Motor neuron (in vitro differentiated cells): ENCODE results near the gene MLEC. TPM values are rescaled to one million over a fixed set of nuclear protein-coding genes. Genes with fewer than 3 reads are reported as not detected.

Source experiments
- ATAC-seq, 8 experiments: fragments of 200-7000 bp; cut with Tn5 transposase; replicated peaks in 6 of 8; 2 replicates each; pipeline ENCODE4 v1.8.0; 2021; ENCODE audit warnings: mild to moderate bottlenecking in 8 of 8, moderate library complexity in 8 of 8
- H3K27ac ChIP-seq, 2 donors: fragments of 250-450 bp; sonication (Bioruptor Pico); 2 replicates each; pipeline ENCODE4 v1.9.0; 2021; ENCODE audit warnings: antibody characterized with exemption in 2 of 2, mild to moderate bottlenecking in 2 of 2, moderate library complexity in 1 of 2
- H3K4me1 ChIP-seq, 2 donors: fragments of 250-450 bp; sonication (Bioruptor Pico); replicated peaks in 1 of 2; 2 replicates each; pipeline ENCODE4 v1.6.1; 2021; ENCODE audit warnings: antibody characterized with exemption in 2 of 2, mild to moderate bottlenecking in 2 of 2, moderate library complexity in 1 of 2
- H3K4me3 ChIP-seq, 5 donors: fragments of 250-450 bp; sonication (Bioruptor Pico); 2 replicates each; pipeline ENCODE4 v1.9.0; 2021; ENCODE audit warnings: antibody characterized with exemption in 5 of 5, mild to moderate bottlenecking in 5 of 5, moderate library complexity in 4 of 5
- WGBS, 10 experiments: fragments of 450-650 bp; shearing (Covaris generic); methylation state at CpG; one replicate each; pipeline ENCODE4 v1.0.0; 2022; 5-methylcytosine and 5-hydroxymethylcytosine counted together
- in situ Hi-C, 9 experiments: fragments of 400-800 bp; cut with MboI; loops; one replicate each; pipeline ENCODE4 v1.15.0; 2021; ENCODE audit warnings: low sequenced_read_pairs in 9 of 9, low pct_unique_long_range_greater_than_20kb in 2 of 9; ENCODE audit not compliant: unreplicated experiment in 9 of 9
- total RNA-seq, 8 experiments: library from RNA; unstranded; fragments of 300-600 nt; gene quantifications; 2 replicates each; pipeline versions ENCODE4 v1.2.3 to v1.2.4, GENCODE V29; 2022

The MLEC gene
- total RNA-seq, 8 experiments from 2014 or later: 61.9 to 123 (median 84.1) TPM

- 83 to 100% (median 97%) methylated on average over 1 to 7 of the region's 10 CpGs; no CpG with 5 or more reads in 4 of the 10 experiments for WGBS, 10 experiments
- Histone ChIP-seq H3K27ac (no peak overlapping the region), H3K4me3 (no peak overlapping the region), H3K4me1 (no peaks in the 10 kb centered on the region)
- in situ Hi-C loops: loop anchor here in 1 of 9 experiments (25.0 kb wide), 1 partner anchor 228 kb away; no protein-coding TSS in a partner anchor
- ATAC-seq: no peak
Measured at GRCh38 chr12:120734210-120734609, 47.3 kb downstream of the MLEC start.

- 82 to 100% (median 90%) methylated on average over 1 to 2 of the region's 3 CpGs; no CpG with 5 or more reads in 1 of the 10 experiments for WGBS, 10 experiments
- in situ Hi-C loops: loop anchor here in 1 of 9 experiments (25.0 kb wide), 1 partner anchor 227 kb away; no protein-coding TSS in a partner anchor
- ATAC-seq: no peak
Measured at GRCh38 chr12:120735181-120735580, 48.2 kb downstream of the MLEC start.

GRCh38 chr12:120736404-120737331 lies 49.7 kb downstream of the MLEC start:
- no peak for ATAC-seq
- Histone ChIP-seq H3K4me3 (no peak overlapping the region), H3K4me1 (no peaks in the 10 kb centered on the region), H3K27ac (no peak overlapping the region)
- 60 to 100% (median 89%) methylated on average over 1 to 6 of the region's 38 CpGs; no CpG with 5 or more reads in 4 of the 10 experiments for WGBS, 10 experiments
- in situ Hi-C loops: loop anchor here in 1 of 9 experiments (25.0 kb wide), 1 partner anchor 226 kb away; no protein-coding TSS in a partner anchor

More at GRCh38 chr12:120735181-120735580, 48.2 kb downstream of the MLEC start:
- no peak overlapping the region for H3K27ac ChIP-seq
- no peaks in the 10 kb centered on the region for H3K4me1 ChIP-seq
- no peak overlapping the region for H3K4me3 ChIP-seq

GRCh38 chr12:120737557-120738251 lies 50.8 kb downstream of the MLEC start:
- H3K4me3 ChIP-seq: no peak overlapping the region
- in situ Hi-C loops: loop anchor here in 1 of 9 experiments (25.0 kb wide), 1 partner anchor 225 kb away; no protein-coding TSS in a partner anchor
- ATAC-seq: peak in 3 of 8 experiments; percentile 39 to 75 (median 42)
- H3K27ac ChIP-seq: no peak overlapping the region
- WGBS, 10 experiments: 40 to 86% (median 60%) methylated on average over 1 to 7 of the region's 25 CpGs; no CpG with 5 or more reads in 6 of the 10 experiments
- H3K4me1 ChIP-seq: no peaks in the 10 kb centered on the region

GRCh38 chr12:120738252-120739030 lies 51.5 kb downstream of the MLEC start:
- H3K4me3 ChIP-seq: no peak overlapping the region
- ATAC-seq: peak in 1 of 8 experiments; percentile 16
- in situ Hi-C loops: loop anchor here in 1 of 9 experiments (25.0 kb wide), 1 partner anchor 224 kb away; no protein-coding TSS in a partner anchor
- no peaks in the 10 kb centered on the region for H3K4me1 ChIP-seq
- no peak overlapping the region for H3K27ac ChIP-seq
- WGBS, 10 experiments: 50 to 95% (median 76%) methylated on average over 1 to 7 of the region's 31 CpGs; no CpG with 5 or more reads in 6 of the 10 experiments

GRCh38 chr12:120739031-120739762 lies 52.2 kb downstream of the MLEC start:
- 100% methylated on average over 4 of the region's 38 CpGs; no CpG with 5 or more reads in 9 of the 10 experiments for WGBS, 10 experiments
- ATAC-seq: no peak
- no peaks in the 10 kb centered on the region for H3K4me1 ChIP-seq
- no peak overlapping the region for H3K4me3 ChIP-seq
- in situ Hi-C loops: loop anchor here in 1 of 9 experiments (25.0 kb wide), 1 partner anchor 223 kb away; no protein-coding TSS in a partner anchor
- no peak overlapping the region for H3K27ac ChIP-seq

GRCh38 chr12:120739821-120740613 lies 53.1 kb downstream of the MLEC start:
- in situ Hi-C loops: loop anchor here in 1 of 9 experiments (25.0 kb wide), 1 partner anchor 222 kb away; no protein-coding TSS in a partner anchor
- Histone ChIP-seq H3K27ac (no peak overlapping the region), H3K4me1 (no peaks in the 10 kb centered on the region), H3K4me3 (no peak overlapping the region)
- WGBS, 10 experiments: 33 to 80% (median 64%) methylated on average over 1 to 6 of the region's 16 CpGs; no CpG with 5 or more reads in 6 of the 10 experiments
- no peak for ATAC-seq

GRCh38 chr12:120740871-120741270 lies 53.9 kb downstream of the MLEC start:
- H3K4me1 ChIP-seq: no peaks in the 10 kb centered on the region
- WGBS, 10 experiments: 41 to 100% (median 95%) methylated on average over 1 to 3 of the region's 15 CpGs; no CpG with 5 or more reads in 6 of the 10 experiments
- no peak overlapping the region for H3K4me3 ChIP-seq
- H3K27ac ChIP-seq: no peak overlapping the region
- in situ Hi-C loops: loop anchor here in 1 of 9 experiments (25.0 kb wide), 1 partner anchor 221 kb away; no protein-coding TSS in a partner anchor
- ATAC-seq: no peak

GRCh38 chr12:120741476-120742421 lies 54.8 kb downstream of the MLEC start:
- Histone ChIP-seq H3K4me1 (no peaks in the 10 kb centered on the region), H3K4me3 (no peak overlapping the region), H3K27ac (no peak overlapping the region)
- ATAC-seq: no peak
- in situ Hi-C loops: loop anchor here in 1 of 9 experiments (25.0 kb wide), 1 partner anchor 221 kb away; no protein-coding TSS in a partner anchor
- 63 to 100% (median 92%) methylated on average over 3 to 21 of the region's 33 CpGs; no CpG with 5 or more reads in 4 of the 10 experiments for WGBS, 10 experiments

- H3K4me1 ChIP-seq: no peaks in the 10 kb centered on the region
Measured at GRCh38 chr12:120744922-120745493, 58.1 kb downstream of the MLEC start.

More at GRCh38 chr12:120744922-120745493, 58.1 kb downstream of the MLEC start:
- H3K27ac ChIP-seq: no peak overlapping the region
- in situ Hi-C loops: loop anchor here in 1 of 9 experiments (25.0 kb wide), 1 partner anchor 217 kb away; no protein-coding TSS in a partner anchor
- no peak for ATAC-seq
- H3K4me3 ChIP-seq: no peak overlapping the region
- 0 to 100% (median 88%) methylated on average over 1 to 11 of the region's 15 CpGs; no CpG with 5 or more reads in 3 of the 10 experiments for WGBS, 10 experiments
